Body of pancreas (tissue), 4 donors: ENCODE measurements around the gene OR4F6.

Experiments used
- CTCF ChIP-seq, 7 experiments: fragments of 450-650 bp in 4 of 7; fragments of 200-600 bp in 3 of 7; sonication (generic) in 3 of 7; IDR thresholded peaks; one replicate each; pipeline ENCODE4 v1.5.1; 2016 to 2019; ENCODE audit warnings: antibody characterized with exemption in 7 of 7
- POLR2A ChIP-seq, 3 donors: fragments of 450-650 bp; IDR thresholded peaks; one replicate each; pipeline ENCODE4 v1.6.1; 2016; ENCODE audit warnings: antibody characterized with exemption in 3 of 3, mild to moderate bottlenecking in 2 of 3

GRCh38 chr15:101810456-101810855, 7.1 kb downstream of the OR4F6 start:
- TF ChIP-seq CTCF (IDR thresholded peaks at IDR 0.05) (no peak), POLR2A (IDR thresholded peaks at IDR 0.05) (no peak)
